HG03097 (cell line): ENCODE measurements around the gene TBC1D10A.

Source experiments
- ATAC-seq: cut with Tn5 transposase; IDR thresholded peaks from one replicate; pipeline ENCODE4 v1.9.1; 2021; ENCODE audit not compliant: unreplicated experiment, low FRiP score

The TBC1D10A gene

GRCh38 chr22:30288419-30289140 is 38.2 kb downstream of the TBC1D10A start:
- no peak for ATAC-seq

DNA sequence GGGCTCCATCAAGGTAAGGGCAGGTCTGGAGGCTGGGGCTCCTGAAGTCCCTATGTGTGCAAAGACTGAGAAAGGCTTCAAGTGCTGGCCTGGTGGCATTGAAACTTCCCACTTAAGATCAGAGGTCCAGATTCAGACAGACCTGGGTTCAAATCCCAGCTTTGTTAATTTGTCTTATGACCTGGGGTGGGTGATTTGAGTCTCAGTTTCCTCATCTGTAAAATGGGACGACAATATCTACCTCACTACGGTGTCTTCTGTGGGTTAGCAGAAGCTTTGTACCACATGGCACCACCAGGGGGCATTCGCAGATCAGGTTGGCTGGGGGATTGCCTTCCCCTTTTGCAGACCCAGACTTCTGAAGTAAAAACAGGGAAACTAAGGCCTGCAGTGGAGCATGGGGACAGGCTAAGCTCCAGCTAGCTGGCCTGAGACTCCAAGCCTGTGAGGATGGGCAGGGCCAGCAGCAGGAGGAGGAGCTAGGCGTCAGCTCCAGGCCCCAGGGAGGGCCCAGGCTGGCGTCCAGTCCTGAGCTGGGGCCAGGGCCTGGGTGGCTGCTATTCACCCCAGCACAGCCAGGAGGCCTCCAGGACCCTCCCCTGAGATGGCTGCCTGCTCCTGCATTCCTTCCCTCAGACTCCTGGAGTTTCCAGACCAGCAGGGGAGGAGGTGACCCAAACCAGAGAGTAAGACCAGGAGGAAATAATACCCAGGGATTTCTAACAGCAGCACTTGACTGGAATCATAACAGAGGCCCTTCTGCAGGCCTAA is 38.9 kb downstream of the TBC1D10A start:
- ATAC-seq, result no peak

GRCh38 chr22:30286813-30287647 is 39.7 kb downstream of the TBC1D10A start:
- no peak for ATAC-seq

DNA sequence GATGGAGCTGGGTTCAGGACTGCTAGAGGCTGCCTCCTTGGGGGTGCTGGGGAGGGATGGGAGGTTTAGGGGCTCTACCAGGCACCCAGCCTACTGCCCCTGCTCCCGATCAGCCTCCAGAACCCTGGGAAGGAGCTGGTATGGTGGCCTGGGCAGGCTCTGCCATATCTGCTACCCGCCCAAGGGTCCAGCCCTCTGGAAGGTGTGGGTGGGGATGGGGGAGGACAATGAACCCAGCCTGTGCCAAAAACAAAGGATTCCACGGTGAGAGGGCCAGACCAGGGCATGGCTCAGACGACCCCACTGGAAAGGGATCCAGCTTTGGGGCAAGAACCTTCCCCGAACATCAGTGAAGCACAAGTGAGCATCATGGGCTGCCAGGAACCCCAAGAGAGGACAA is 40.4 kb downstream of the TBC1D10A start:
- ATAC-seq, result no peak

- ATAC-seq, result no peak
Observed at GRCh38 chr22:30285846-30286200, 40.9 kb downstream of the TBC1D10A start.

GRCh38 chr22:30285176-30285845 is 41.4 kb downstream of the TBC1D10A start:
- no peak for ATAC-seq

GRCh38 chr22:30284666-30285065 is 42.1 kb downstream of the TBC1D10A start:
- ATAC-seq, result no peak

GRCh38 chr22:30284172-30284571 is 42.6 kb downstream of the TBC1D10A start:
- no peak for ATAC-seq

DNA sequence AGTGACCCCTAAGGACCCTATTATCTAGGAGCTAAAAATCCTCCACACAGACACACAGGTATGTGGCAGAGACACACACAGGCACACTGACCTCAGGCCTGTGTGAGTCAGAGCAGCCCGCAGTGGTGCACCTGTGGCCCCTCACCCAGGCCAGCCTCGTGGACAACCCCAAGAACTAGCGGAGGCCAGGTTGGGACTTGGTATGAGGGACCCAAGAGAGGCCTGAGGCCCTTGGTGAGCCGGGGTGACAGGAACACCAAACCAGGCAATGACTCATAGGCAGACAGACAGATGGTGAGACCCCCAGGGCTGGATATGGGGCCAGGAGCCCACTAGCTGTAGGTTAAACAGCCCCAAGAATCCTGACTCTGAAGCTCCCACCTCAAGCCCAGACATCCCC is 43.4 kb downstream of the TBC1D10A start:
- no peak for ATAC-seq

DNA sequence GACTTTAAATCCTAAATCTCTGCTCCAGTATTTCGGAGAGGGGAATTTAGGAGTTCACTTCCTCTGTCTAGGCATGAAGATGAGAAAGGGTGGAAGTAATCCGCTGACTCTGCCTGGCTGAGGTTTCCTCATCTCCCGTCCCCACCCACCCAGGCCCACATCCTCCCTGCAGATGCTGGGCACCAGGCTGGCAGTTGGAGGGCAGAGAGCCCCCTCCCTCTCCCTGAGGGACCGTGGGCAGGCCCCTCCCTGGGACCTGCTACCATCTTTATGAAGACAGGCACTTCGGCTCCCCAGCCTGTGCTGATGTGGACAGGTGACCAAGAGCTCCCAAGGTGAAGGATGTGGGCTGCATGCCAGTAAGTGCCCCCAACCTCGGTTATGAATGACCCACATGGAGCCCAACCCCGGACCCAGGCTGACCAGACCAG is 44.1 kb downstream of the TBC1D10A start:
- no peak for ATAC-seq

DNA sequence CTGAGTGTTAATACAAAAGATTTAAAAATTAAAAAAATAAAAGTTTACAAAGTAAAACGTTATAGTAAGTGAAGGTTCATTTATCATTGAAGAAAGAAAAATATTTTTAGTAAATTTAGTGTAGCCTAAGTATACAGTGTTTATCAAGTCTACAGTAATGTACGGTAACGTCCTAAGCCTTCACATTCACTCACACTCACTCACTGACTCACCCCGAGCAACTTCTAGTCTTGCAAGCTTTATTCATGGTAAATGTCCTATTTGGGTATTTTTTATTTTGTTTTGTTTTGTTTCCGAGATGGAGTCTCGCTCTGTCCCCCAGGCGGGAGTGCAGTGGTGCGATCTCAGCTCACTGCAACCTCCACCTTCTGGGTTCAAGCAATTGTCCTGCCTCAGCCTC is 46.2 kb downstream of the TBC1D10A start:
- ATAC-seq, result no peak

- ATAC-seq, result no peak
Observed at GRCh38 chr22:30279932-30280331, 46.8 kb downstream of the TBC1D10A start.

GRCh38 chr22:30279046-30279788 is 47.5 kb downstream of the TBC1D10A start:
- no peak for ATAC-seq

- ATAC-seq, result no peak
Observed at GRCh38 chr22:30277547-30278344, 49.0 kb downstream of the TBC1D10A start.

DNA sequence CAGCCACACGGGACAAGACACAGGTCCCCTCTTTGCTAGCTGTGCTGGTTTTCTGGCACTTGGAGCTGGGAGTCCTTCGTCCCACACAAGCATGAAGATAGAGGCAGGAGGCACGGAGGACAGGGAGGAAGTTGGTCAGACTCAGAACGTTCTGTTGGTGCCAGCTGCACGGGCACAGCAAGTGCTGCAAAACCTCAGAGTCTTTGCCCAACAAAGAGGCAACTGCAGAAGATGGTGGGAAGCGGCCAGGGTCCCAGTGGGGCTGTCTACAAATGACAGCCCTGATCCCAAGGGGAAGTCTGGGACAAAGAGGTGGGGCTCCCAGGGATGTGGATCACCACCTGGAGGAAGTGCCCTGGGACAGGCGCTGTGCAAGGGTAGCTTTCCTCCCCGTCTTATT is 50.7 kb downstream of the TBC1D10A start:
- ATAC-seq, result no peak

DNA sequence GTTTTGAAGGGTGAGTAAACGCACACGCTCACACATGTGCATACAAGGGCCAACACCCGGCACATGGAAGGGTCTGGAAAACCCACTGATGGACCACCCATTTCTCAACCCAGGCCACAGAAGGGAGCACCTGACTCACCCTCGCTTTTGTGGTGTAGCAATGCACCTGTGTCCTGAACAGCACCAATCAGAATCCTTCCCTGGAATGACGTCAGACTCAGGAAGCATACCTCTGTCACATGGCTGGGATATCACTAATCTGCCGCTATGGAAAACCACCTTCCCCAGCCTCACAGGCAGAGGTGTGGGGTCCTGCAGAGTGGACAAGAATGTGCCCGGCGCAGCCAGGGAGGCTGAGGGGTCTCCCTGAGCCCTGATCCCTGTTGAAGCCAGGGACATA is 51.1 kb downstream of the TBC1D10A start:
- no peak for ATAC-seq

DNA sequence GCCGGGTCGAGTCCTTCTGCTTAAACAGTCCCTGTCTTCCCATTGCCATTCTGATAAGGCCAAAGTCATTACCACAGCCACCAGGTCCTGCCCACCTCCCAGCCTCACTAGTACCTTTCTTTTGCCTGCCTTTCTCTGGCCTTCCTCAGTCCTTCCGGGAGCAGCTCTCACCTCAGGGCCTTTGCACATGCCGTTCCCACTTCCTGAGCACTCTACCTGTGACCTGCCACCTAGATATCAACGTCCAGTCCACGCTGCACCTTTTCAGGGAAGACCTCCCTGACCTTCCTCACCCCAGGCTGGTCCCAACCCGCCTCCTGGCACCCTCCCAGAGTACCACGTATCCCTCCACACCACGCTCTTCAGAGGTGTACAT is 52.3 kb downstream of the TBC1D10A start:
- no peak for ATAC-seq

GRCh38 chr22:30273711-30274436 is 52.9 kb downstream of the TBC1D10A start:
- no peak for ATAC-seq
